GM18517 (cell line): Measurements from ENCODE around the gene TBC1D22A.
"Not testable (repeated sequence)": the region's sequence is repeated elsewhere in the genome, so short reads cannot be mapped to it uniquely, and the experiment has no call there.

Source experiments
- ATAC-seq: cut with Tn5 transposase; IDR thresholded peaks from one replicate; pipeline ENCODE4 v1.9.1; 2021; ENCODE audit warnings: mild to moderate bottlenecking, moderate library complexity; ENCODE audit not compliant: unreplicated experiment

Gene TBC1D22A

GRCh38 chr22:47156352-47157092 lies 394.1 kb downstream of the TBC1D22A start:
- no peak for ATAC-seq

DNA sequence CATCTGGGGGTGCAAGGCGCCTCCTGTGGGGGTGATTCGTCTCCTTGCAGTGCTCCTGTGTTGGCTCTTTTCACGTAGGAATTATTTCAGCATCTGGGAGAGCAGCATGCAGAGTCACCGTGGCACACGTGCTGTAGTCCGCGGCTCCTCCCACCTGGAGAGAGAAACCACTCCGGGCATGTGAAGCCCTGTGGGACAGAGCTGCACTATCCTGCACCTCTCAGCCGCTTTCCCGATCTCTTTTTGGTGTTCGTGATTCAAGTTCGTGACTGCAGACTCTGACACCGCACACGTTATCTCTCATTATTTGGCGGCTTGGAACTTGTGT lies 394.6 kb downstream of the TBC1D22A start:
- ATAC-seq, result no peak

- no peak for ATAC-seq
Measured at GRCh38 chr22:47157486-47158270, 395.2 kb downstream of the TBC1D22A start.

DNA sequence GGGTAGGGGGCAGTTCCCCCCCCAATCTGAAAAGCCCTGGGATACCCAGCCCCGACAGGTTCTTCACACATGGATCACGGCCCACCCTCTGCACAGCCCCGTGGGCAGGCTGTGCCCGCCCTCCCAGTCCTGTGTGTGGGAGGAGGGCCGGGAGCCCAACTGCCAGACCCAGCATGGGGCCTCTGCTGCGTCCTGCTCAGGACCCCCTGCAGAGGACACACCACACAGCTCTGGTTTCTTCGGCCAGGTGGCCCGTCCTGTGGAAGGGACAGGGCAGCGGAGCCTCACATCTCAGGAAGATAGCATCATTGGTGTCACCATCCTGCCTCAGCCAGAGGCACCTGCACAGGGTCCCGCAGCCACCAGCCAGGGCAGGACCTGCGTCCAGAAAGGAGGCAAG lies 396.0 kb downstream of the TBC1D22A start:
- ATAC-seq, result no peak

DNA sequence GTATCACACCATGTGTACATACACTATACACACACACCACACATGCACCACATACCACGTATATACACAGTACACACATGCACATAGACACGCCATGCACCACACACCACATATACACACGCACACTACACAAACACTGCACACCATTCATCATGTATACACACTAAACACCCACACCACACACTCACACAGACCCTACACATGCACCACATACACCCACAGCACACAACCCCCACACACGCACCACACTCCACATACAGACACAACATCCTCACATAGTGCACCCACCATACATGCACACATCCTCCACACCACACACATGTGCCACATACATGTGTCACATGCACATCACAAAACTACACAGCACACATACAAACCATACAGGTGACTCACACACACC lies 397.1 kb downstream of the TBC1D22A start:
- ATAC-seq, result no peak

- no peak for ATAC-seq
Measured at GRCh38 chr22:47160141-47160541, 397.7 kb downstream of the TBC1D22A start.

DNA sequence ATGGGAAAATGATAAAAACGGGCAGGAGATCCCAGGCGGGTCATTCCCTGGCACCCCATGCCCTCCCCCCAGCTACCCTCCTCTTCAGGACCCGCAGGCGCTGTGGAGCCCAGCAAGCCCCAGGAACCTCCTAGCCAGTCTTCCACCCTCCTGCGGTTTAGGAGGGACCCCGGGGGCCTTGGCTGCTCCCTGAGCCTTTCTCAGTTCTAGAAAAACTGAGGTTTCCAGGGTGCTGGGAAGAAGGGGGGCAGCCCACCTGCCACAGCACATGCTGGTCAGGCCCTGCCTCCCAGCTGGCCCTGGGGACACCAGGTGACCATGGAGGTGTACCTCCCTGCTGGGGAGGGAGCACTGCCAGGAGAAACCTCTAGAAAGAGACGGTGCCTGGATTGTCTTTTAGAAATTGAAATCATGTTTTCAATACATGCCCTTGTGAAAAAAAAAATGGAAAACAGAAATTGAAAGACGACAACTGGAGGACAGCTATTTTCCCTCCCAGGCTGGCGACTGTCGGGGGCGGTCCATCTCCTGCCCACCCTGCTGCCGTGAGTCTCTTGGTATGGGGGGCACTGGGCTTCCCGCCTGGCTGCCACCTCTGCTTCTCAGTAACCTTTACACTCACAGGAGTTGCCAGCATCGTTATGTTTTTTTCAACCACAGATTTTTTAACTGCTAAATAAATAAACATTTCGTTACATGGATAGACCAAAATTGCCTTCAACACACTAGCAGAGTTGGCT lies 398.5 kb downstream of the TBC1D22A start:
- no peak for ATAC-seq

DNA sequence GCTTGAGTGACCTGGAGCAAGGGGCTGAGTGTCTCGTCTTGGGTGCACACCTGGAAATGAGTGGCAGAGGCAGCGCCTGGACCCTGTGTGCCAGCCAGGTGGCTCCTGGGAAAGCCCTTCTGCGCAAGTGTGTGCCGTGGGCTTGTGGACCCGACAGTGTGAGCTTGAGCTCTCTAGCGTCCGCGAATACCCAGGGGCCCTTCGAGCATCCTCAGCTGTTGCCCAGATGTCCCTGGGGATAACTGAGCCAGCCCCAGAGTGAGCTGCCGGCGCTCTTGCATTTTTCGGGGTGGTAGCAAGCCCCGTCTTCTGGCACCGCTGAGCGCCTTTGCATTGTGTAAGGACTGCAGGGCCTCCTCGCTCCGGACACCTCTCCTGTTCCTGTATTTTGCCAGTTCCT lies 399.2 kb downstream of the TBC1D22A start:
- no peak for ATAC-seq

- ATAC-seq, result no peak
Measured at GRCh38 chr22:47162865-47163264, 400.4 kb downstream of the TBC1D22A start.

- ATAC-seq, result no peak
Measured at GRCh38 chr22:47163481-47163855, 401.0 kb downstream of the TBC1D22A start.

- ATAC-seq, result no peak
Measured at GRCh38 chr22:47163856-47164513, 401.5 kb downstream of the TBC1D22A start.

DNA sequence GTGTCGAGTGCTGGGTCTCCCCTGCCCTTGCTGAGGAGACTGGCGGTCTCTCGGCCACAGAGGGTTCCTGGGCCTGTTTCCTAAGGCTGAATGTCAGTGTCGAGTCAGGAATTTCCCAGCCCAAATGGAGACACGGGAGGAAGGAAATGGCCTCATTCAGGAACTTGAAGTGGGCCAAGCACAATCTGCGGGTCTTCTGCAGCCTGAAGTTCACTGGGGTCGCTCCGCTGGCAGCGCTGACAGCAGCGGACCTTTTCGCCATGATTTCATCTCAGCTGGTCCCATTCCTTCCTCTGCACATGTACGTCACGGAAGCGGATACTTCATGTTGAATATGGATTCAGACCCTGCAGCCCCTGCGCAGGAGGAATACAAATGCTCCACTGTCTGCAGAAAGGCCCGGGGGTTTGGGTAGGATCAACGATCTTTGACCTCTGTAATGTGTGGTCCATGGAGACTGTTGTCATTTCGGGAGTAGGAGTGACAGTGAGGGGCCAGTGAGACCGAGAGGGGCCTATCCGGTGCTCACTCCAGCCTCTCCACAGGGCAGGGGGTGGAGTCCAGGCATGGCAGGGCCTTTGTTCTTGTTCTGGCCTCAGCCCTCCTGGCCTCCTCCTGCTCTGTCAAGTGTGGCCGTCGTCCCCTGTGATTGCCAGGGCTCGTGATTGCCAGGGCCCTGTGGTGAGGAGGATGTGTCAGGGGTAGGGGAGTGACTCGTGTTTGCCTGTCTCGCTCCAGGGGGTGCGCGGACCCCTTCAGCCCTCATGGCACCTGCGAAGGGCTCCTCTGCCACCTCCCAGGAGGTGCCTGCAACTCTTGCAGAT lies 402.3 kb downstream of the TBC1D22A start:
- no peak for ATAC-seq

- ATAC-seq, result no peak
Measured at GRCh38 chr22:47165338-47166032, 403.0 kb downstream of the TBC1D22A start.

GRCh38 chr22:47166033-47166404 lies 403.6 kb downstream of the TBC1D22A start:
- ATAC-seq, result no peak

- no peak for ATAC-seq
Measured at GRCh38 chr22:47166446-47167016, 404.1 kb downstream of the TBC1D22A start.

GRCh38 chr22:47167056-47167455 lies 404.6 kb downstream of the TBC1D22A start:
- ATAC-seq, result no peak

DNA sequence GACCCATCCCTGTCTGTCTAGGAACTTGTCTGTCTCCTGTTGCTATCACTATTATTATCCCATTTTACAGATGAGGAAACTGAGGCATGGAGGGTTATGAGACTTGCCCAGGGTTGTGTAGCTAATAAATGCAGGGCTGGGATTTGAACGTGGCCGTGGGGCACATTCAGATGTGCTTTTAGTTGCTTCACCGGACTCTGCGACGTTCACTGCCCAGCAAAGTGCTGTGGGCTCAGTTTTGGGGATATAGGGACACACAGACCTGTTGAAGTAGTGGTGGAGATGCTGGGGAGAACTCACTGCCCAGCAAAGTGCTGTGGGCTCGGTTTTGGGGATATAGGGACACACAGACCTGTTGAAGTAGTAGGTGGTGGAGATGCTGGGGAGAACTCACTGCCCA lies 405.5 kb downstream of the TBC1D22A start:
- ATAC-seq, result not testable (repeated sequence)

DNA sequence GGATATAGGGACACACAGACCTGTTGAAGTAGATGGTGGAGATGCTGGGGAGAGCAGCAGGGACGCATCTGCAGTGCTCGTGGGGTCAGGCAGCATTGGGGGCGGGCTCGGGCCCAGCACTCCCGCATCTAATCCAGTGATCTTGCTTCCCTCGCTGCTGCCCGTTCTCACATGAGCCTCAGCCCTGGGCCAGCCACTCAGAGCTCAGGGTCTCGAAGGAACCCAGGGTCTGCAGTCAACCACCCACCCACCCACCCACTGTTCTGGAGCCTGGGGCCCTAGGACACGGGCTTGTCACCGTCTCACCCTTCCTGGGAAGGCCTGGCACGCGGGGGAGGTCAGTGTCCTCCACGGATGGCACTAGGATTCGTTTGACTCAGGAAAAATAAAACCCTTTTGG lies 406.0 kb downstream of the TBC1D22A start:
- no peak for ATAC-seq
